Ecto neural progenitor cell (in vitro differentiated cells): ENCODE results near the gene RIC8A.

ENCODE experiments used
- DNase-seq: peaks from one replicate; pipeline ENCODE4 v3.0.0-alpha.2; 2018; ENCODE audit warnings: low spot score

The RIC8A gene

DNA sequence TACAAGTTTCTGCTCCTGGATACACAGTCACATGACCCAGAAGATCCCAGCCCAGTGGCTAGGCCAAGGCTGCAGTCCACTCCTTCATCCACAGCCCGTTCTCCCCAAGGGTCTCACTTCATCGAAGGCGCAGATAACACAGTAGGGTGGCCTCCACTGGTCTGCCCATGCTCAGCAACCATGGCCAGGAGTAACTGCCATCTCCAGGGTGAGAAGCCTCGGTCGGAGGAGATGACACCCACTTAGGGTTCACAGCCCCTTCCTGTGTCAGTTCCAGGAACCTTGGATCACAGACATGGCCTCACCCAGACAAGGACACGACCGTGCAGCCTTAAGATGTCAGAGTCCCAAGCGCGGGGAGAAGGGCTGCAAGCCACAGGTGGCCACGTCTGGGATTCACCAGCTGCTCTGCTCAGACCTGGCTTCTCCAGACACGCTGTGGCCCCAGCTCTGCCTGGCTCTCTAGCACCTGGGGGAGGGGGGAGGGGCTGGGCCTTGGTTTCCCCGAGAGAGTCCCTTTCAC is 2.9 kb upstream of the RIC8A start:
- DNase-seq, result no peak

DNA sequence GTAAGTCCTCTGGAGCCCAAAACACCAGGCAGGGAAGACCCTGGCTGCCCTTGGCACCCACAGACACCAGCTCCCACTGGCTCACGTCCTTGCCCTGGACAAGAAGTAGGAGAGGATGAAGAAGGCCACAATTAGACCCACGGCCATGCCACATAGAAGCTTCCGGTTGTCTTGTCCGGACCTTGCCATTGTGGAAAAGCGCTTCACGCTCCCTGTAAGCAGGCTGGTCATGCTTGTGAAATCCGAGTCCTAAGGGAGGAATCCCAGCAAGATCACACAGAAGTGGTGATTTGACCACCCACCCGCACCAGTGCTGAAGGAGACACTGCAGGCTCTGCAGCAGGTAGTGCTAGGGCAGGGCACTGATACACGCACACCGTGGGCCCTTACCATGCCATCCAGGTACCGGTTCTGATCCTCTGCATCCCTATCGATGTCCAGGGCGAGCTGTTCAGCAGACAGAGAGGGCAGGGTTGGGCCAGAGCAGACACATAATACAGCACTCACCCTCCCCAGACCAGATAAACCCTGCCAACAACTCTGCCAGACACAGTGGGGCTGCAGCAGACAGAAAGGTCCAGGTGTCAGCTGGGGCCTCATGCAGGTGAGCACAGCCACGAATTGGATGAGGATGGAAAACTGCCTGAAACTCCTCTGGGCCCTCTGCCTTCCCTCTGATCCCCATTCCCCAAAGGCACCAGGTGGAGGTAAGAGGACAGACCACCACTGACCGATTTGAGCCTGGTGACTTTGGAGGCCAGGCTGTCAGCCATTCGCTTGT is 2.1 kb upstream of the RIC8A start:
- no peak for DNase-seq

DNA sequence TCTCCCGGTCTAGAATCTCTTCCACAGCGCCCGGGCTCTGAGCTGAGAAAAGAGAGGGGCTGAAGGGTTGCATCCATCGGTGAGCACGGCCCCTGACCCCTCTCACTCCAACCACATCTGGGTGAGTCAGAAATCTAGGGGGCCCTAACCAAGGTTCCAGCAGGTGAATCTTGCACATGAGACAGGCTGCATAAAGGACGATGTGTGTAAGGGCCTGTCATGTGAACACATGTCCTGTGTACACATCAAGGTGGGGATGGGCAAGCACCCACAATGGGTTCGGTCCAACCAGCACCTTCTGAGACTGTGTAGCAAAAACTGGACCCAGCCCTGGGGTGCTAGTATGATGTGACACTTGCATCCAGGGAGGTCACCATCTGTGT is 1.5 kb upstream of the RIC8A start:
- no peak for DNase-seq

DNA sequence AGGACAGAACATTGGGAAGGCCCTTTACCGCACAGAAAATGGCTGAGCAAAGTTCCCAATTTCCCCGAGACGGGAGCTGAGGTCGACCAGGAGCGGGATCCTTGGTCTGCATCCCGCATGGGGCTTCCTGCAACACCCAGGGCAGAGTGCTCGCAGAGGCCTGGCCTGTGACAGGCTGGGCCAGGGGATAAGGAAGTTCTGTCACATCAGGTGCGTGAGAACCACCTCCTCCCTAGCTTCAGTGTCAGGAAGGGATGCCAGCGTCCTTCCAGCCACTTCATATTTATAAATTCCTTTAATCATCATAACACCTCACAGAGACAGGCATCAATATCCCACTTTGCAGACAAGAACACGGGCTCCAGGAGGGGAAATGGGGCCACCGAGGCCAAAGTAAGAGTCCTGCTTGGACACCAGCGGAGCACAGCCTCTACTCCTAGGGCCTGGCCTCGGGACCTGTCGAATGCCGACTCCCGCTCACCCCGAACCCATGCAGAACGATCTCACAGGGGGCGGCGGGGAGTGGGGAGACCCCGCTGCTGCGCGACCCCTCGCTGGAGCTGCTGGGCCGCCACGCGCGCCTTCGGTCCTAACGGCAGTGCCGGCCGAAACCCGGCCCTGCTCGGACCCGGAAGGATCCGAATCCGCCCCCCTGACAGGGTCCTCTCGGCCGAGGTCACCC is 841 bp upstream of the RIC8A start:
- DNase-seq, result no peak

DNA sequence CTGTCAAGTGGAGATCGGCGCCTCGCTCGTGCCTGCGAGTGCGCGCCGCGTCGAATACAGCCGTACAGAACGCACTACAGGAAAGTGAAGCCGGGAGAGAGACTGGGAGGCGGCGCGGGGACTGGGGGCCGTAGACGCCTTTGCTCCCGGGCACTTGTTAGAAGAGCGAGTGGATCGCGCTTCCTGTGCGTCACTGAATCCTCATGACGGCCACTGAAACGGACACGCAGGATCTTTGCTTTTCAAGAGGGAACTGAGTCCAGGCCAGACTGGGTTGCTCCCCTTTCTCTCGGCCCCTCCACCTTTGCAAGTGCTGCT is 314 bp downstream of the RIC8A start:
- no peak for DNase-seq

DNA sequence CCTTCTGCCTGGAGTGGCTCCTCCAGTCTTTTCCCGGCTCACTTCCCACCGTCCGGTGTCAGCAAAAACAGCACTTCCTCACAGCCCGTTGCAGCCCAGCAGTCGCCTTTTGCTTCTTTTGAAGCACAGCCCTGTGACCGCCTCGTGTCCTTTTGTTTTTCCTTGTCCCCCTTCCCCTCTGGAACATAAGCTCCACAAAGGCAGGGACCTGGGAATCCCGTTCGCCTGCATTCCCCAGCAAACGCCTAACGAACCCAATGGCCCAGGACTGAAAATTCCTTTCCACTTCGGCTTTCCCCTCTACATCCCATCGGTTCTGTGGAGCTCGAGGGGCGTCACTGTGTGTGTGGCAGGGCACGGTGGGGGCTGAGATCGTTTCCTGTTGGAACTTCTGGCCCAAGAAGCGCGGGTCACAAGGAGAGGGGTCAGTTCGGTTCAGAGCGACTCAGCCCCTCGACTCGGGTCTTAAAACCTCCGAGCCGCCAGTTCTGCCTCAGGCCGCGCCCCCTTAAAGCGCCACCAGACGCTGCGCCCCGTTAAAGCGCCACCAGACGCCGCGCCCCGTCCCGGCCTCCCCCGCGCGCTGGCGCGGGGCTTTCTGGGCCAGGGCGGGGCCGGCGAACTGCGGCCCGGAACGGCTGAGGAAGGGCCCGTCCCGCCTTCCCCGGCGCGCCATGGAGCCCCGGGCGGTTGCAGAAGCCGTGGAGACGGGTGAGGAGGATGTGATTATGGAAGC is 841 bp downstream of the RIC8A start:
- peak; percentile 80 for DNase-seq

DNA sequence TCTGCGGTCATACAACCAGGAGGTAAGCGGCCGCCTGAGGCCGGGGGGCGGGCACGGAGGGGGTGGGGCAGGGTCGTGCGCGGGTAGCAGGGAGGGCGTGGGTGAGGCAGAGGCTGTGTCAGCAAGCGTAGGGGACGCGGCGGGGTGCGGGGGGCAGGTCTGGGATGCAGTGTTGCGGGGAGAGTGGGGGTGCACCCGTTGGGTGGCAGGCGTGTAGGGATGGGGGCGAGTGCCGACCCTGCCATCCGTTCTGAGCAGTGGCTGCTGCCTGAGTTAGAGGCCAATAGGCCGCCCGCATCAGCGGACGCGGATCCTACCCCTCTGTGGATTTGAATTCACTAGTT is 1.4 kb downstream of the RIC8A start:
- no peak for DNase-seq

DNA sequence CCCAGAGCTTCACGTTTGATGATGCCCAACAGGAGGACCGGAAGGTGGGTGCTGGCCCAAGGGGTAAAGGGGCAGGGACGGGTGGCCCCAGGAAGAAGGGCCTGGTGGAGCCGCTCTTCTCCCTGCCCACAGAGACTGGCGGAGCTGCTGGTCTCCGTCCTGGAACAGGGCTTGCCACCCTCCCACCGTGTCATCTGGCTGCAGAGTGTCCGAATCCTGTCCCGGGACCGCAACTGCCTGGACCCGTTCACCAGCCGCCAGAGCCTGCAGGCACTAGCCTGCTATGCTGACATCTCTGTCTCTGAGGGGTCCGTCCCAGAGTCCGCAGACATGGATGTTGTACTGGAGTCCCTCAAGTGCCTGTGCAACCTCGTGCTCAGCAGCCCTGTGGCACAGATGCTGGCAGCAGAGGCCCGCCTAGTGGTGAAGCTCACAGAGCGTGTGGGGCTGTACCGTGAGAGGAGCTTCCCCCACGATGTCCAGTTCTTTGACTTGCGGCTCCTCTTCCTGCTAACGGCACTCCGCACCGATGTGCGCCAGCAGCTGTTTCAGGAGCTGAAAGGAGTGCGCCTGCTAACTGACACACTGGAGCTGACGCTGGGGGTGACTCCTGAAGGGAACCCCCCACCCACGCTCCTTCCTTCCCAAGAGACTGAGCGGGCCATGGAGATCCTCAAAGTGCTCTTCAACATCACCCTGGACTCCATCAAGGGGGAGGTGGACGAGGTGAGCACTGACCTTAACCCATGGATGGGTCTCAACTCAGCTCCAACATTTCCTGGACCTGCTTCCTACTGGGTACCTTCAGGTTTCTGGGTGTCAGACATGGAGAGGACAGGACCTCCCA is 2.0 kb downstream of the RIC8A start:
- DNase-seq, result no peak

DNA sequence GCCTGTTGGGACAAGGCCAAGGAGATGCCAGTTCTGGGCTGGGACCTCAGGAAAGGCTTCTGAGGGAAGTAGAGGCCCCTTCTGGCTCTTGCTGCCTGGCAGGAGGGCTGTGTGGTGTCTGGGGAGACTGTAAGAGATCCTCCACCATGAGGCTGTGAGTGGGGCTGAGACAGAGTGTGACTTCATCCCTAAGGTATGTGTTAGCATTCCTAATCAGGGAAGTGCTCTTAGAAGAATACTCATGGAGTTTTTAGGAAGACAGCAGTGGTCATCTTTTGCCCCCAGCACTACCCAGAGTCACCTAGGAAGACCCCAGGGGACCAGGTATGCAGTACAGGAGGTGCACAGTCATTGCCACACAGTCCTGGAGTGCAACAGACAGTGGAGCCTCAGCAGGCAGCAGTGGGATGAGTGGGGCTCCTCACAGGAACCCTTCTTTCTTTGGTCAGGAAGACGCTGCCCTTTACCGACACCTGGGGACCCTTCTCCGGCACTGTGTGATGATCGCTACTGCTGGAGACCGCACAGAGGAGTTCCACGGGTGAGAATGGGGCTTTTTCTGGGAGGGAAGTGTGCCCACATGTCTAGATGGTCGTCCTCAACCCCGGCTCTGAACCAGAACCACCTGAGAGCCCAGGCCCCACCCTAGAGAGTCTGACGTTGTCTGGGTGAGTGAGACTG is 2.8 kb downstream of the RIC8A start:
- DNase-seq, result no peak

DNA sequence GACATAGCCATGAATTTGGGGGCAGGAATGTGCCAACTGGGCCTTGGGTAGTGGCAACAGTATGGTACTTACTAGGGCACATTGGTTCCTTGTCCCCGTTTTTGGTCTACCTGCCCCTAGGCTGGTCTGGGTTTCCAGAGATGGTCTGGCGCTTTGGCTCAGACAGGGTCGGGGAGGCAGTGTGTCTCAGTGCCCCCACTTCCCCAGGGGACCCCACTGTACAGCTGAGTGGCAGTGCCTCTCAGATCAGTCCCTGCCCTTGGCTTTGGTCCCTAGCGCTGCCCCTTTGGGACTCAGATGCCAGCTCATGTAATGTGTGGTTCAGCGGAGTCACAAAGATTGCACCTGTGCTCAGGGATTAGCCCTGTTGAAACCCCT is 3.3 kb downstream of the RIC8A start:
- DNase-seq, result no peak

DNA sequence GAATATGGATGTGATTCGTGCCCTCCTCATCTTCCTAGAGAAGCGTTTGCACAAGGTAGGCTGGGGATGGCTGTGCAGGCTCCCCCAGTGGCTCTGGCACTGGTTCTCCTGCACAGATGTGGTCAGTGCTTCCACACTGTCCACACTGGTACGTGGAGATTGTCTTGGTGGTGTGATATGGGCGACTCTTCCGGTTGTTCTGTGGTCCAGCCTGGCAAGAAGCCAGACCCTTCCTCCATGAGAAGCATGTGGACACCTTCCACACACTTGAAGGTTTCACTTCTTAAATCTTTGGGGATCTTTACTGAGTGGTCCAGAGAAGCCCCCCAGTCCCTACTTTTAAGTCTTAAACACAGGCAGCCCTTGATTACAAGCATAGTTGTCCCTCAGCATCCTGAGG is 3.8 kb downstream of the RIC8A start:
- DNase-seq, result no peak

DNA sequence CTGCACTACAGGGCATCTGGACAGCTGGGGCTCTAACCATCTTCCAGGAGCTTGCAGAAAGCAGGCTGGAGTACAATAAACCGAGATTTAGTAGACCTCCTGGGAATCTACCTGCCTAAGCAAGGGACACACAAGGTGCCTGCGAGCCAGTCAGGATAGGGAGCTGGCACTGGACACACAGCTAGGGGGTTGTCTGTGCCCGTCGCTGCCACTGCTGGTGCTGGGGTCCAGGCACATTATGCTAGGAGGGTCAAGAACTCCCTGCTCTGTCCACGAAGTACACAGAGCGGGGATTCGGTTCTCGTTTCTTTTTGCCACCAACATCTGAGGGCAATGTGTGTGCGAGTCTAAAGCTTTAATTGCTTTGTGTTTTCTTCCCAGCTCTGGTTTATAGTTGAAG is 4.2 kb downstream of the RIC8A start:
- DNase-seq, result no peak

DNA sequence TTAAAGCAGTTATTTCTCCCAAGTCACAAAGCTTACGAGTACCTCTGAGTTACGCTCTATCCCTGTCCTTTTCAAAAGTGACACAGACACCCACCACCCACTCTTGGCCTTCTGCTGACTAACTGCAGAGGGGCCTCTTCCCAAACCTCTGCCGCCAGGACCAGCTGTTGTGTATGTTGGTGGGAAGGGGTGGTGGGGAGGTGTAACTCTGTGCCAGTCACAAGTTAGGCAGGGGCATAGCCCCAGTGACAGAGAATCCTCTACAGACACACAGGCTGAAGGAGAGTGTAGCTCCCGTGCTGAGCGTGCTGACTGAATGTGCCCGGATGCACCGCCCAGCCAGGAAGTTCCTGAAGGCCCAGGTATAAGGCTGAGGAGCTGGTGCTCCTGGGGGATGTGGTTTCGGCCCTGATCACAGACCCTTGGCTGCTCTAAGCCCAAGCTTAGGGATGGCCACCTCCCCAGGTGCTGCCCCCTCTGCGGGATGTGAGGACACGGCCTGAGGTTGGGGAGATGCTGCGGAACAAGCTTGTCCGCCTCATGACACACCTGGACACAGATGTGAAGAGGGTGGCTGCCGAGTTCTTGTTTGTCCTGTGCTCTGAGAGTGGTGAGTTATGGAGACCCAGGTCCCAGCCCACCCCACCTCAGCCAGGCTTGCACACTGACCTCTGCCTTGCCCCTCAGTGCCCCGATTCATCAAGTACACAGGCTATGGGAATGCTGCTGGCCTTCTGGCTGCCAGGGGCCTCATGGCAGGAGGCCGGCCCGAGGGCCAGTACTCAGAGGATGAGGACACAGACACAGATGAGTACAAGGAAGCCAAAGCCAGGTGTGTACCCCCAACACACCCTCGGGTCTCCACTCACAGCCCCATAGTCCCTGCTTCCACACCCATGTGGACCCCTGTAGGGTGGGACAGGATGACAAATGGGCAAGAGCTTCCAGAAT is 4.9 kb downstream of the RIC8A start:
- no peak for DNase-seq

DNA sequence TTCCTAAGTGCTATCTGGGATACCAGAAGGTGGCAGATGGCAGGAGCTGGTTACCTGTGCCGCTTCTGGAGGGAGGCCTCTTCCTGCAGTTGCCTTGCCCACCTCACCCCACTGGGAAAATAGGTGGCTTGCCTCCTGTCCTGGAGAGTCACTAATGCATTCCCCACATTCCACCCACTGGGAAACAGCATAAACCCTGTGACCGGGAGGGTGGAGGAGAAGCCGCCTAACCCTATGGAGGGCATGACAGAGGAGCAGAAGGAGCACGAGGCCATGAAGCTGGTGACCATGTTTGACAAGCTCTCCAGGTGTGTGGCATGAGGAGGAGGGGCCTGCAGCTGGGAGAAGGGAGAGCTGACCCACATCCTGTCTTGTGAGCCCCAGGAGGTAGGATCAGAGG is 5.6 kb downstream of the RIC8A start:
- DNase-seq, result no peak

DNA sequence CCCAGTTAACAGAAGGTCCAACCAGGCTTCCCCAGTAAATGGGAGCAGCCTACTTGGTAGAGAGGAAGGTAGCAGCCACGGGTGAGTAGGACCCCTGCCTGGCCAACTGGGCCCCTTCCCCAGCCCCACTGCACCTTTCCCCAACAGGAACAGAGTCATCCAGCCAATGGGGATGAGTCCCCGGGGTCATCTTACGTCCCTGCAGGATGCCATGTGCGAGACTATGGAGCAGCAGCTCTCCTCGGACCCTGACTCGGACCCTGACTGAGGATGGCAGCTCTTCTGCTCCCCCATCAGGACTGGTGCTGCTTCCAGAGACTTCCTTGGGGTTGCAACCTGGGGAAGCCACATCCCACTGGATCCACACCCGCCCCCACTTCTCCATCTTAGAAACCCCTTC is 6.6 kb downstream of the RIC8A start:
- DNase-seq, result no peak

DNA sequence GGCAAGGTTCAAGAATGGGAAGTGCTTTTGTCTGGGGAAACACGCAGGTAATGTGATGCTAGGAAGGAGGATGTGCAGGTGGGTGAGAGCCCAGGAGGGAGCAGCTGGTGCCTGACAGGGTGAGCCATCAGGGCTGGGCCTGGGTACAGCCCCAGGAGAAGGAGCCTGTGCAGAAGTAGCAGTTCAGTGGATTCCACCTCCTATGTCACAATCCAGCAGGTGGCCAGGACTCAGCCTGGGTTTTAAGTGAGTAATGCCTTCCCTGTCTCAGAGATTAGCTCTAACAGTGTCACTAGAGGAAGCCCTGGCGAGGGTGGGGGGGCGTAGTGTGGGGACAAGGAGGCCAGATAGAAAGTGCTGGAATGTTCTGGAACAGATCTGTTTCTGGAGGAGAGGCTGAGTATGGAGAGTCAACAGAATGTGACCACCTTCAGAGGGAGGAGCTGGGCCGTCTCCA is 8.1 kb downstream of the RIC8A start:
- DNase-seq, result no peak

DNA sequence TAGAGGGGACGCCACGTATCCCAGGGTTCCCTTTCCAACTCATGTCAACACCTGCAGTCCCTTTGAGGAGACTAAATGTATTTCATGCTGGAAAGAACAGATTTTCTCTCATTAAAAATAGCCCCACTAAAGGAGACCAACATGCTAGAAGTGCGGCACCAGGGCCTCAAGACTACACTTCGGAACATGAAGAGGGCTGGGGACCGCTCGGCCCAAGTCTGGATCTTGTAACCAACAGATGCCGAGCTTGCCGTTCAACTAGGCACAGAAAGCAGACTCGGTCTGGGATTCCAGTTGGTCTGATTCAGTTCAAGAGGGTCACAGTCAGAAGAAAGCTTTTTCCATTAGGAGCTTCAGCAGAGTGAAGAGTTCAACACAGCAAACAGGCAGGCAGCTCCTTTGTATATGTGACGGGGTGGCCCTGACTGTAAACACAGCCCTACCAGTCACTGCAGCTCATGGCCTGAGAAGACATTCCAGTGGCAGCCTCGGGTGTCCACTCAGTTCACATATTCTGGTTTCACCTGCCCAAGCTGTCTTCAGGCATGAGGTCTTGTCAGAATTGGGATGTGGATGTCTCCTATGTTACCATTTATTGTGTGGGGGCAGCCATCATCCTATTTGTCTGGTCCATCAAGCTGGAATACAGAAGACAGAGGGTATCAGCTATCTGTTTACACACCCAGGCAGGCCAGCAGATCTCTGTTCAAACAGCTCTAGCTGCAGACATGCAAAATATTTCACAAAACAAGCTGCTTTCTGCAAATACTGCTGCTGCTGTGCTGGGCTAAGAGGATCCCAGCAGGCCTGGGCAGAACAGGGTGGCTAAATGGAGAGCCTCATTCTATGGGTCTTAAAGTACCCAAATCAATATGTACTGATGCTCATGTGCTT is 8.8 kb downstream of the RIC8A start:
- DNase-seq, result no peak

DNA sequence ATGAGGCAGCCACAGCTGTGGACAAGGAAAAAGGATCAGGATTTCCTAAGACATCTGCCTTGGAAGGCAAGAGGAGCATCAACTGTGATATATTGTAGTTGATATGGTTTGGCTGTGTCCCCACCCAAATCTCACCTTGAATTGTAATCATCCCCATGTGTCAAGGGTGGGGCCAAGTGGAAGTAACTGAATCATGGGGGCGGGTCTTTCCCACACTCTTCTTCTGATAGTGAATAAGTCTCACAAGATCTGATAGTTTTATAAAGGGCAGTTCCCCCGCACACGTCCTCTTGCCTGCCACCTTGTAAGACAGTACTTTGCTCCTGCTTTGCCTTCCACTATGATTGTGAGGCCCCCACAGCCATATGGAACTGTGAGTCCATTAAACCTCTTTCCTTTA is 10.2 kb downstream of the RIC8A start:
- DNase-seq, result no peak

DNA sequence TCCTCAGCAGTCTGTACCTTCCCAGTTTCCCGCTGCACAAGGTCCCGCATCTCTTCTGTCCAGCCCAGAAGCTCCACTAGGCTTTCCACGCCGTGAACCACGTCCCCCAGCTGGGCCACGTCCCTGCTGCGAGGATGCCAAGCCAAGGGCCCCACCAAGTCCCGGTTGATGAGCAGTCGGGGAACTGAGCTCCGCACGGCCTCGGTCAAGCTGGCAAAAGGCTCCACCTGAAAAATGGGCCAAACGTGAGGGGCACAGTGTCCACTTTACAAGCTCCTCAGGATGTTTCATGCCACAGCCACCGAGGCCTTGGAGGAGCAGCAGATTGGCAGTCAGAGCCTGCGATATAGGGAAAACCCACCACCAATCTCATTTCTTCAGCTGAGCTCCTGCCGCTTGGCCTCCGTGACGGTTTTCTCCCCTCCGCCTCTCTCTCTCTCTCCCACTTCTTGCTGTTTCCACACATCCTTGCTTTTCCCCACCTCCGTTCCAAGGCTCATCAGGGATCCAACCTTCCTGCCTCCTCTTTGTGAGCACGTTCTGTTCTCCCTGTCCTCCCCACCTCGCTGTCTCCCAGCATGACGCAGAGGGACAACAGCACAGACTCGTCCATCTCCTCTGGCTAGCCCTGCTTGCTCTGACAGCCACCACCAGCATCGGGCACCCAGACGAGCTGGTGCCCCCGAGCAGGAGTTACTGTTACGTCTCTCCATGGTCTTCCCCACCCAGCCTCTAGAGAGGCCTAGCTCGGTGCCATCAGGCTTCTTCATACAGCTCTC is 11.5 kb downstream of the RIC8A start:
- DNase-seq, result no peak
